ENCODE data around the gene SLAMF1. TPM values are rescaled to one million over a fixed set of nuclear protein-coding genes. Genes with fewer than 3 reads are reported as not detected.
"Not testable (repeated sequence)": the region's sequence is repeated elsewhere in the genome, so short reads cannot be mapped to it uniquely, and the experiment has no call there.

SLAMF1 gene
- total RNA-seq, 1 donor from 2014 or later = 0.20 TPM

DNA sequence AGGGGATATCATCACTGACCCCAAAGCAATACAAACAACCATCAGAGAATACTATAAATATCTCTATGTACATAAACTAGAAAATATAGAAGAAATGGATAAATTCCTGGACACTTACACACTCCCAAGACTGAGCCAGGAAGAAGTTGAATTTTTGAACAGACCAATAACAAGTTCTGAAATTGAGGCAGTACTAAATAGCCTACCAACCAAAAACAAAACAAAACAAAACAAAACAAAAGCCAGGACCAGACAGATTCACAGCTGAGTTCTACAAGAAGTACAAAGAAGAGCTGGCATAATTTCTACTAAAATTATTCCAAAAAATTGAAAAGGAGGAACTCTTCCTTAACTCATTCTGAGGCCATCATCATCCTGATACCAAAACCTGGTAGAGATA, 86.0 kb downstream of the SLAMF1 start:
- DNase-seq = no peak

DNA sequence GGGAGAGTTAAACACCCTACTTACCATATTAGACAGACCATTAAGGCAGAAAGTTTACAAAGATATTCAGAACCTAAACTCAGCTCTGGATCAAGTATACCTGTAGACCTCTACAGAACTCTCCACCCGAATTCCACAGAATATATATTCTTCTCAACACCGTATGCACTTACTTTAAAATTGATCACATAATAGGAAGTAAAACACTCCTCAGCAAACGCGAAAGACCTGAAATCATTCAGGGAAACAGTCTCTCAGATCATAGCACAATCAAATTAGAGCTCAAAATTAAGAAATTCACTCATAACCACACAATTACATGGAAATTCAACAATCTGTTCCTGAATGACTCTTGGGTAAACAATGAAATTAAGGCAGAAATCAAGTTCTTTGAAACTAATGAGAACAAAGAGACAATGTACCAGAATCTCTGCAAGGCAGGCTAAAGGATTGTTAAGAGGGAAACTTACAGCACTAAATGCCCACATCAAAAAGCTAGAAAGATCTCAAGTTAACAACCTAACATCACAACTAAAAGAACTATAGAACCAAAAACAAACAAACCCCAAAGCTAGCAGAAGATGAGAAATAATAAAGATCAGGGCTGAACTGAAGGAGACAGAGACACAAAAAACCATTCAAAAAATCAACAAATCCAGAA, 86.7 kb downstream of the SLAMF1 start:
- no peak for DNase-seq

DNA sequence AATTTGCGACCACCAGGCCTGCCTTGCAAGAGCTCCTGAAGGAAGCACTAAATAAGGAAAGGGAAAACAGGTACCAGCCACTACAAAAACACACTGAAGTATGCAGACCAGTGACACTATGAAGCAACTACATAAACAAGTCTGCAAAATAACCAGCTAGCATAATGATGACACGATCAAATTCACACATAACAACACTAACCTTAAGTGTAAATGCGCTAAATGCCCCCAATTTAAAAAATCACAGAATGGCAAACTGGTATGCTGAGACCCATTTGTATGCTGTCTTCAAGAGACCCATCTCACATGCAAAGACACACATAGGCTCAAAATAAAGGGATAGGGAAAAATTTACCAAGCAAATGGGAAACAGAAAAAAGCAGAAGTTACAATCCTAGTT, 87.4 kb downstream of the SLAMF1 start:
- DNase-seq = not testable (repeated sequence)

DNA sequence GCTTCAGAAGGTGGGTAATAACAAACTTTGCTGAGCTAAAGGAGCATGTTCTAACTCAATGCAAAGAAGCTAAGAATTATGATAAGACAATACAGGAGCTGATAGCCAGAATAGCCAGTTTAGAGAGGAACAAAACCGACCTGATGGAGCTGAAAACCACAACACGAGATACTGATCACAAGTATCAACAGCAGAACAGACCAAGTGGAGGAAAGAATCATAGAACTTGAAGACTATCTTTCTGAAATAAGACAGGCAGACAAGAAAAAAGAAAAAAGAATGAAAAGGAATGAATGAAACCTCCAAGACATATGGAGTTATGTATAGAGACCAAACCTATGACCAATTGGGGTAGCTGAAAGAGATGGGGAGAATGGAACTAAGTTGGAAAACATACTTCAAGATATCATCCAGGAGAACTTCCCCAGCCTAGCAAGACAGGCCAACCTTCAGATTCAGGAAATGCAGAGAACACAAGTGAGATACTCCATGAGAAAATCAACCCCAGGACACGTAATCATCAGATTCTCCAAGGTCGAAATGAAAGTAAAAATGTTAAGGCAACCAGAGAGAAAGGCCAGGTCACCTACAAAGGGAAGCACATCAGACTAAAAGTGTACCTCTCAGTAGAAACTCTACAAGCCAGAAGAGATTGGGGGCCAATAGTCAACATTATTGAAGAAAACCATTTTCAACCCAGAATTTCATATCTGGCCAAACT, 88.0 kb downstream of the SLAMF1 start:
- DNase-seq = no peak

Other genes with a start within 250 kb of the SLAMF1 start
- gene VANGL2, start 246.5 kb downstream of the SLAMF1 start, total RNA-seq = 11.0 TPM
- 0.39 TPM for gene SLAMF6, start 123.8 kb downstream of the SLAMF1 start, total RNA-seq
- gene CD84, start 67.5 kb downstream of the SLAMF1 start, total RNA-seq = 3.8 TPM
- 8.2 TPM for gene CD48, start 64.8 kb upstream of the SLAMF1 start, total RNA-seq
- gene SLAMF7, start 92.2 kb upstream of the SLAMF1 start, total RNA-seq = 0.49 TPM
- 0.89 TPM for gene LY9, start 149.1 kb upstream of the SLAMF1 start, total RNA-seq
- gene CD244, start 215.8 kb upstream of the SLAMF1 start, total RNA-seq = 0.49 TPM
- gene ITLN1, start 238.1 kb upstream of the SLAMF1 start, total RNA-seq = 0.49 TPM